ENCODE results near the gene NEUROD2.
A peak's percentile ranks its signal among the peaks of the same experiment; 100 is the strongest.

The NEUROD2 gene

GRCh38 chr17:39650121-39650579 is 42.4 kb upstream of the NEUROD2 start:
- TF ChIP-seq CTCF (IDR thresholded peaks at IDR 0.05; ENCODE audit: low read length, missing control alignments) = no peak
- no peak for DNase-seq (ENCODE audit: low read depth)

GRCh38 chr17:39648616-39649366 is 41.1 kb upstream of the NEUROD2 start:
- H3K4me3 ChIP-seq (replicated peaks; ENCODE audit: low read depth, low read length) = no peak overlapping the region
- no peak for TF ChIP-seq CTCF (IDR thresholded peaks at IDR 0.05; ENCODE audit: low read length, missing control alignments)
- DNase-seq (ENCODE audit: low read depth) = peak; percentile 61

More at GRCh38 chr17:39650121-39650579, 42.4 kb upstream of the NEUROD2 start:
- no peak overlapping the region for H3K4me3 ChIP-seq (replicated peaks; ENCODE audit: low read depth, low read length)

- no peak for DNase-seq (ENCODE audit: low read depth)
- no peak overlapping the region for H3K4me3 ChIP-seq (replicated peaks; ENCODE audit: low read depth, low read length)
- no peak for TF ChIP-seq CTCF (IDR thresholded peaks at IDR 0.05; ENCODE audit: low read length, missing control alignments)
Observed at GRCh38 chr17:39647256-39647655, 39.5 kb upstream of the NEUROD2 start.

GRCh38 chr17:39643271-39643670 is 35.6 kb upstream of the NEUROD2 start:
- no peak for DNase-seq (ENCODE audit: low read depth)
- no peak for TF ChIP-seq CTCF (IDR thresholded peaks at IDR 0.05; ENCODE audit: low read length, missing control alignments)
- no peak overlapping the region for H3K4me3 ChIP-seq (replicated peaks; ENCODE audit: low read depth, low read length)

- no peak for DNase-seq (ENCODE audit: low read depth)
- TF ChIP-seq CTCF (IDR thresholded peaks at IDR 0.05; ENCODE audit: low read length, missing control alignments) = no peak
- H3K4me3 ChIP-seq (replicated peaks; ENCODE audit: low read depth, low read length) = no peak overlapping the region
Observed at GRCh38 chr17:39642291-39643074, 34.8 kb upstream of the NEUROD2 start.

- DNase-seq (ENCODE audit: low read depth) = no peak
- H3K4me3 ChIP-seq (replicated peaks; ENCODE audit: low read depth, low read length) = no peak overlapping the region
Observed at GRCh38 chr17:39641883-39642282, 34.2 kb upstream of the NEUROD2 start.

More at GRCh38 chr17:39641883-39642282, 34.2 kb upstream of the NEUROD2 start:
- no peak for TF ChIP-seq CTCF (IDR thresholded peaks at IDR 0.05; ENCODE audit: low read length, missing control alignments)

Measured in fibroblast of pulmonary artery (primary cell).